ENCODE data around the gene OCA2.

- TF ChIP-seq, protein P1, sequence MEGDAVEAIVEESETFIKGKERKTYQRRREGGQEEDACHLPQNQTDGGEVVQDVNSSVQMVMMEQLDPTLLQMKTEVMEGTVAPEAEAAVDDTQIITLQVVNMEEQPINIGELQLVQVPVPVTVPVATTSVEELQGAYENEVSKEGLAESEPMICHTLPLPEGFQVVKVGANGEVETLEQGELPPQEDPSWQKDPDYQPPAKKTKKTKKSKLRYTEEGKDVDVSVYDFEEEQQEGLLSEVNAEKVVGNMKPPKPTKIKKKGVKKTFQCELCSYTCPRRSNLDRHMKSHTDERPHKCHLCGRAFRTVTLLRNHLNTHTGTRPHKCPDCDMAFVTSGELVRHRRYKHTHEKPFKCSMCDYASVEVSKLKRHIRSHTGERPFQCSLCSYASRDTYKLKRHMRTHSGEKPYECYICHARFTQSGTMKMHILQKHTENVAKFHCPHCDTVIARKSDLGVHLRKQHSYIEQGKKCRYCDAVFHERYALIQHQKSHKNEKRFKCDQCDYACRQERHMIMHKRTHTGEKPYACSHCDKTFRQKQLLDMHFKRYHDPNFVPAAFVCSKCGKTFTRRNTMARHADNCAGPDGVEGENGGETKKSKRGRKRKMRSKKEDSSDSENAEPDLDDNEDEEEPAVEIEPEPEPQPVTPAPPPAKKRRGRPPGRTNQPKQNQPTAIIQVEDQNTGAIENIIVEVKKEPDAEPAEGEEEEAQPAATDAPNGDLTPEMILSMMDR (IDR thresholded peaks at IDR 0.05; ENCODE audit: low read depth, low read length) = no peak
- TF ChIP-seq POLR2A (IDR thresholded peaks at IDR 0.05; ENCODE audit: extremely low read depth, insufficient read length) = no peak
Observed at GRCh38 chr15:27722102-27722501, 377.0 kb downstream of the OCA2 start.

Measured in NB4 (cell line).